GM23248 (cell line): ENCODE results near the gene JCAD.

Experiments used
- EZH2 ChIP-seq: fragments of 200-600 bp; sonication (generic); IDR thresholded peaks from 2 replicates; pipeline ENCODE4 v1.6.1; 2018; ENCODE audit warnings: antibody characterized with exemption, mild to moderate bottlenecking; ENCODE audit not compliant: insufficient read depth, poor library complexity, severe bottlenecking
- EZH2phosphoT487 ChIP-seq: fragments of 200-600 bp; sonication (generic); IDR thresholded peaks from 2 replicates; pipeline ENCODE4 v1.6.1; 2018; ENCODE audit warnings: antibody characterized with exemption, moderate library complexity, mild to moderate bottlenecking, low read depth; ENCODE audit not compliant: insufficient read depth

DNA sequence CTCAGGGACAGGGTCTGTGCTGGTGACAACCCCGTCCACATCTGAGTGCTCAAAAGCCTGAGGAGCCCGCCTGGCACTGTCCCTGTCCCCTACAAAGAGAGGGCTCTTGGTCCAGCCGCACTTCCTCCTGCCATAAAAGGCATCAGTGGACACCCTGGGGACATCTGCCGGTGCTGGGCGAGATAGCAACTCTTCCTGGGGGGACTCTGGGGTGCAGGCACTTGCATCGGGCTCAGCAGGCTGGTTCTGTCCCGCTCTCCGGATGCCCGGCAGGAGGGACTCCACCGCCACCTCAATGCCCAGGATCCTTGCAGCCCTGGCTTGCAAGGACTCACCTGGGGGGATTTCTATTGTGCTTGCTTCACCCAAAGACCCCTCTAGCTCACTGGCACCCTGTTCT is 32.8 kb downstream of the JCAD start:
- TF ChIP-seq EZH2 (no peak), EZH2phosphoT487 (no peak)
